ENCODE measurements around the gene TIMM22. TPM values are rescaled to one million over a fixed set of nuclear protein-coding genes. Genes with fewer than 3 reads are reported as not detected.

Gene TIMM22
- total and polyA plus RNA-seq, 2 donors (not counting 1 experiment from before 2014, with no cell fraction given) = 4.1 to 9.5 TPM

DNA sequence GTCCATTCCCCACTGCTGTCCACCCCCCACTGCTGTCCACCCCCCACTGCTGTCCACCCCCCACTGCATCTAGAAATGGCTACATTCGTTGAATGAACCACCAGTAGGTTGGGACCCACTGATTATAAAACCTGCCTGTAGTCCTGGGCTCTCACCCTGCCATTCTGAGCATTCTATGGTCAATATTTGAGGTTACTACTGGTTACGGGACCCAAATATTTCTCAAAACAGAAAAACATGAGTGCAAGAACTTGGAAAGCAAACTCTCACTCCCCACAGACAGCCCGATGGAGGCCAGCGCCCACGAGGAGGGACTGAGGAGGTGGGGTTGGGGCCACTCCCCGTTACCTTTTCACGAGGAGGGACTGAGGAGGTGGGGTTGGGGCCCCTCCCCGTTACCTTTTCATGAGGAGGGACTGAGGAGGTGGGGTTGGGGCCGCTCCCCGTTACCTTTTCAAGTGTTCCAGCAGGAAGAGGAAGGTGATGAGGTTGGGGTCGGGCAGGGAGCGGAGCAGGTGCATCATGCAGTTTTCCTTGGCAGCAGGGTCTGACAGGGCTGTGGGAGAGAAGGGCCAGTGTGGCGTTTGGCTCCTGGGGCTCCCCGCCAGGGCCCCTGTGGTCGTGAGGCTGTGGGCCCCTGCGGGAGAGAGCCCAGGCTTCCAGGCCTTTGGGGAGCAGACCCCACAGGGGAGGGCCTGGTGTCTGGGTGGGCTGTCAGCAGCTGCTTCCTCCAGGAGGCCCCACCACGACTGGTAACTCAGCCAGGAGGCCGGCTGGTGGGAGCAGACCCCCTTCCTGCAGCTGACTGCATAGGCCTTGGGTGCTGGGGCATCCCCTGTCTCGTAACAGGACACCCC, 12.5 kb downstream of the TIMM22 start:
- WGBS (ENCODE audit: insufficient coverage) = 78% methylated on average over 11 of the region's 19 CpGs
- DNase-seq (no peak), ATAC-seq (ENCODE audit: low read depth) (no peak)
- H3K36me3 ChIP-seq (replicated peaks in 1 of 2; ENCODE audit: control extremely low read depth in 1 of 2, control insufficient read depth in 1 of 2, extremely low read depth in 1 of 2, insufficient read depth in 2 of 2, low read length in 1 of 2) = peaks cover 0 to 62% of the 10 kb centered on the region in 2 experiments
- Mint-ChIP-seq H3K4me1 (no peaks in the 10 kb centered on the region), H3K27me3 (no peaks in the 10 kb centered on the region), H3K27ac (no peak overlapping the region), H3K4me3 (no peak overlapping the region), H3K9me3 (ENCODE audit: insufficient read depth) (no peaks in the 10 kb centered on the region)
- TF ChIP-seq, protein P1, sequence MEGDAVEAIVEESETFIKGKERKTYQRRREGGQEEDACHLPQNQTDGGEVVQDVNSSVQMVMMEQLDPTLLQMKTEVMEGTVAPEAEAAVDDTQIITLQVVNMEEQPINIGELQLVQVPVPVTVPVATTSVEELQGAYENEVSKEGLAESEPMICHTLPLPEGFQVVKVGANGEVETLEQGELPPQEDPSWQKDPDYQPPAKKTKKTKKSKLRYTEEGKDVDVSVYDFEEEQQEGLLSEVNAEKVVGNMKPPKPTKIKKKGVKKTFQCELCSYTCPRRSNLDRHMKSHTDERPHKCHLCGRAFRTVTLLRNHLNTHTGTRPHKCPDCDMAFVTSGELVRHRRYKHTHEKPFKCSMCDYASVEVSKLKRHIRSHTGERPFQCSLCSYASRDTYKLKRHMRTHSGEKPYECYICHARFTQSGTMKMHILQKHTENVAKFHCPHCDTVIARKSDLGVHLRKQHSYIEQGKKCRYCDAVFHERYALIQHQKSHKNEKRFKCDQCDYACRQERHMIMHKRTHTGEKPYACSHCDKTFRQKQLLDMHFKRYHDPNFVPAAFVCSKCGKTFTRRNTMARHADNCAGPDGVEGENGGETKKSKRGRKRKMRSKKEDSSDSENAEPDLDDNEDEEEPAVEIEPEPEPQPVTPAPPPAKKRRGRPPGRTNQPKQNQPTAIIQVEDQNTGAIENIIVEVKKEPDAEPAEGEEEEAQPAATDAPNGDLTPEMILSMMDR (IDR thresholded peaks at IDR 0.05) = no peak
- TF ChIP-seq EZH2 (IDR thresholded peaks at IDR 0.05; ENCODE audit: borderline replicate concordance, insufficient read depth, low read depth, low read length, poor library complexity, severe bottlenecking) = no peak
- CTCF ChIA-PET = no interaction called here
- no peaks in the 10 kb centered on the region for H3K4me1 ChIP-seq (ENCODE audit: control insufficient read depth in 2 of 2, insufficient read depth in 2 of 2, low read length in 2 of 2)
- H3K79me2 ChIP-seq (ENCODE audit: control insufficient read depth, insufficient read depth, low read length) = no peaks in the 10 kb centered on the region
- H3K4me2 ChIP-seq (replicated peaks; ENCODE audit: low read depth, low read length, poor library complexity, severe bottlenecking) = no peak overlapping the region
- no peak overlapping the region for H3K4me3 ChIP-seq (ENCODE audit: control extremely low read depth in 1 of 5, extremely low read depth in 1 of 5, insufficient read depth in 1 of 5, low read depth in 2 of 5, low read length in 4 of 5)
- POLR2A ChIA-PET = no interaction called here
- H3K9ac ChIP-seq (ENCODE audit: low read length) = no peak overlapping the region
- intact Hi-C loops (cut with micrococcal nuclease) = no loop called here
- H3K9me3 ChIP-seq (ENCODE audit: control extremely low read depth in 1 of 3, control insufficient read depth in 2 of 3, insufficient read depth in 1 of 3, low read length in 2 of 3) = no peaks in the 10 kb centered on the region
- no peaks in the 10 kb centered on the region for H3K27me3 ChIP-seq (replicated peaks in 1 of 4; ENCODE audit: control extremely low read depth in 1 of 4, control insufficient read depth in 3 of 4, insufficient read depth in 4 of 4, low read length in 3 of 4)
- no peak overlapping the region for H2AFZ ChIP-seq (ENCODE audit: insufficient read depth, low read depth, low read length, poor library complexity, severe bottlenecking)
- H3K27ac ChIP-seq (ENCODE audit: low read length in 2 of 2) = no peak overlapping the region
- H4K20me1 ChIP-seq (ENCODE audit: control insufficient read depth, insufficient read depth, low read length, poor library complexity, severe bottlenecking) = peaks cover 5% of the 10 kb centered on the region

DNA sequence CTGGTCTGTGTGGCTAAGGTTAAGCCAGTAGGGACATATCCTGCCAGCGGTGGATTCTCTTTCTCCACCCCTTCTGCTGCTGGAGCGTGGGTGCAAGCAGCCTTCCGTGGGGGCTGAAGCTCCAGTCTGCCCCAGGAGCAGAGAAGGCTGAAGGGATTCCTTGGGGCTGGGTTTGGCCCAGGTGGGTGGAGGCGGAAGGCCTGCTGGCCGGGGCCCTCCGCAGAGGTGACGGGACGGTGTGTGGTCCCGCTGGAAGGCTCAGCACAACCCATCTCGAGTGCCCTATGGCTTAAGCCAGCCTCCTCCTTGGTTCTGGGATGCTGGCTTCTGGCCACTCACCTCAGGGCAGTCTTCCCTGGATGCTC, 13.1 kb downstream of the TIMM22 start:
- POLR2A ChIA-PET = no interaction called here

More for the DNA sequence above, 13.1 kb downstream of the TIMM22 start:
- no peak overlapping the region for H3K27ac Mint-ChIP-seq
- H3K9ac ChIP-seq (ENCODE audit: low read length) = no peak overlapping the region
- DNase-seq = no peak
- H3K4me2 ChIP-seq (replicated peaks; ENCODE audit: low read depth, low read length, poor library complexity, severe bottlenecking) = no peak overlapping the region
- TF ChIP-seq, protein P1 (IDR thresholded peaks at IDR 0.05) = no peak
- TF ChIP-seq EZH2 (IDR thresholded peaks at IDR 0.05; ENCODE audit: borderline replicate concordance, insufficient read depth, low read depth, low read length, poor library complexity, severe bottlenecking) = no peak
- no peaks in the 10 kb centered on the region for H3K79me2 ChIP-seq (ENCODE audit: control insufficient read depth, insufficient read depth, low read length)
- intact Hi-C loops (cut with micrococcal nuclease) = no loop called here
- H3K9me3 ChIP-seq (ENCODE audit: control extremely low read depth in 1 of 3, control insufficient read depth in 2 of 3, insufficient read depth in 1 of 3, low read length in 2 of 3) = no peaks in the 10 kb centered on the region
- no peak overlapping the region for H2AFZ ChIP-seq (ENCODE audit: insufficient read depth, low read depth, low read length, poor library complexity, severe bottlenecking)
- no peaks in the 10 kb centered on the region for H3K4me1 ChIP-seq (ENCODE audit: control insufficient read depth in 2 of 2, insufficient read depth in 2 of 2, low read length in 2 of 2)
- no peaks in the 10 kb centered on the region for H3K9me3 Mint-ChIP-seq (ENCODE audit: insufficient read depth)
- no peak overlapping the region for H3K4me3 ChIP-seq (ENCODE audit: control extremely low read depth in 1 of 5, extremely low read depth in 1 of 5, insufficient read depth in 1 of 5, low read depth in 2 of 5, low read length in 4 of 5)
- 97% methylated on average over 9 of the region's 10 CpGs for WGBS (ENCODE audit: insufficient coverage)
- peaks cover 0 to 57% of the 10 kb centered on the region in 2 experiments for H3K36me3 ChIP-seq (replicated peaks in 1 of 2; ENCODE audit: control extremely low read depth in 1 of 2, control insufficient read depth in 1 of 2, extremely low read depth in 1 of 2, insufficient read depth in 2 of 2, low read length in 1 of 2)
- no peak overlapping the region for H3K27ac ChIP-seq (ENCODE audit: low read length in 2 of 2)
- no peaks in the 10 kb centered on the region for H3K4me1 Mint-ChIP-seq
- H3K4me3 Mint-ChIP-seq = no peak overlapping the region
- no peaks in the 10 kb centered on the region for H4K20me1 ChIP-seq (ENCODE audit: control insufficient read depth, insufficient read depth, low read length, poor library complexity, severe bottlenecking)
- H3K27me3 ChIP-seq (replicated peaks in 1 of 4; ENCODE audit: control extremely low read depth in 1 of 4, control insufficient read depth in 3 of 4, insufficient read depth in 4 of 4, low read length in 3 of 4) = no peaks in the 10 kb centered on the region
- no peak for ATAC-seq (ENCODE audit: low read depth)
- no peaks in the 10 kb centered on the region for H3K27me3 Mint-ChIP-seq
- CTCF ChIA-PET = no interaction called here
